ENCODE data around the gene VCL.

VCL gene

DNA sequence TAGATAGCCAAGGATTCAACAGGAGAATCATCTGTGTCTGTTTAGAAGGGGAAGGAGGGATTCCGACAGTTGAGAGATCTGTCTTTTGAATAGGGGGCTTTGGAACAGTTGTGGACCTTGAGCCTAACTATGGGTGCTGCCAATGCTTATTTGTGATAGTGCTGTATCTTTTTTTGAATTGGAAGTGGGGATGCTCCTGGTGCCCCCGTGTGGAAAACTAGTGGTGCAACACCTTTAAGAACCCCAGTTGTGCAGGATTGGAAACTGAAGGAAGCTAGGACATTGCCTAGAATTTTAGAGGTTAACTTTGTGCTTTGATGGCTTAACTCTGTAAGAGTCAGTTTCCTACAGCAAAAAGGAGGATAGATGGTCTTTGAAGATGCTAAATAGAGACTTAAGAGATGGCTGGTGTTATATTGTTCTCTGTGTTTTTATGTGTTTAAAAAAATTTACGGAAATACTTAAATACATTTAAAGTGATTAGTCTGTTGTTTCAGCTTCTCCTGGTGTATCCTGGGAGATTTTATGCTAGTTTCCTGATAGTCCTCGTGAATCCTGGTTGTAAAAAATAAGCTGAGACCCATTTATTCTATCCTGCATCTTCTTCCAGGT, 83.4 kb downstream of the VCL start:
- Histone ChIP-seq H3K36me3 (ENCODE audit: low read length) (no peaks in the 10 kb centered on the region; the same call in 1 of the 2 replicates), H3K9me2 (replicated peaks; ENCODE audit: insufficient read depth, low read length) (no peaks in the 10 kb centered on the region), H3K9me3 (ENCODE audit: insufficient read depth, low read length) (no peaks in the 10 kb centered on the region), H3F3A (ENCODE audit: insufficient read depth) (no peaks in the 10 kb centered on the region), H3K9ac (ENCODE audit: low read length) (no peak overlapping the region), H3K4me3 (ENCODE audit: insufficient read depth, low read length, poor library complexity, severe bottlenecking) (no peak overlapping the region), H3K27ac (ENCODE audit: low read depth, low read length) (no peak overlapping the region), H3K27me3 (ENCODE audit: low read length) (no peaks in the 10 kb centered on the region), H2AFZ (ENCODE audit: low read depth, low read length, severe bottlenecking) (no peak overlapping the region), H3K79me2 (ENCODE audit: insufficient read depth, low read length) (no peaks in the 10 kb centered on the region), H4K20me1 (ENCODE audit: low read depth, low read length) (no peaks in the 10 kb centered on the region), H3K4me2 (ENCODE audit: low read depth, low read length, poor library complexity, severe bottlenecking) (no peak overlapping the region)
- no peak for TF ChIP-seq EZH2phosphoT487 (conservative IDR thresholded peaks at IDR 0.05; ENCODE audit: low read length)
- TF ChIP-seq, protein P1, sequence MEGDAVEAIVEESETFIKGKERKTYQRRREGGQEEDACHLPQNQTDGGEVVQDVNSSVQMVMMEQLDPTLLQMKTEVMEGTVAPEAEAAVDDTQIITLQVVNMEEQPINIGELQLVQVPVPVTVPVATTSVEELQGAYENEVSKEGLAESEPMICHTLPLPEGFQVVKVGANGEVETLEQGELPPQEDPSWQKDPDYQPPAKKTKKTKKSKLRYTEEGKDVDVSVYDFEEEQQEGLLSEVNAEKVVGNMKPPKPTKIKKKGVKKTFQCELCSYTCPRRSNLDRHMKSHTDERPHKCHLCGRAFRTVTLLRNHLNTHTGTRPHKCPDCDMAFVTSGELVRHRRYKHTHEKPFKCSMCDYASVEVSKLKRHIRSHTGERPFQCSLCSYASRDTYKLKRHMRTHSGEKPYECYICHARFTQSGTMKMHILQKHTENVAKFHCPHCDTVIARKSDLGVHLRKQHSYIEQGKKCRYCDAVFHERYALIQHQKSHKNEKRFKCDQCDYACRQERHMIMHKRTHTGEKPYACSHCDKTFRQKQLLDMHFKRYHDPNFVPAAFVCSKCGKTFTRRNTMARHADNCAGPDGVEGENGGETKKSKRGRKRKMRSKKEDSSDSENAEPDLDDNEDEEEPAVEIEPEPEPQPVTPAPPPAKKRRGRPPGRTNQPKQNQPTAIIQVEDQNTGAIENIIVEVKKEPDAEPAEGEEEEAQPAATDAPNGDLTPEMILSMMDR (IDR thresholded peaks at IDR 0.05; ENCODE audit: insufficient read depth, low read length, poor library complexity, severe bottlenecking) = peak; percentile 56

DNA sequence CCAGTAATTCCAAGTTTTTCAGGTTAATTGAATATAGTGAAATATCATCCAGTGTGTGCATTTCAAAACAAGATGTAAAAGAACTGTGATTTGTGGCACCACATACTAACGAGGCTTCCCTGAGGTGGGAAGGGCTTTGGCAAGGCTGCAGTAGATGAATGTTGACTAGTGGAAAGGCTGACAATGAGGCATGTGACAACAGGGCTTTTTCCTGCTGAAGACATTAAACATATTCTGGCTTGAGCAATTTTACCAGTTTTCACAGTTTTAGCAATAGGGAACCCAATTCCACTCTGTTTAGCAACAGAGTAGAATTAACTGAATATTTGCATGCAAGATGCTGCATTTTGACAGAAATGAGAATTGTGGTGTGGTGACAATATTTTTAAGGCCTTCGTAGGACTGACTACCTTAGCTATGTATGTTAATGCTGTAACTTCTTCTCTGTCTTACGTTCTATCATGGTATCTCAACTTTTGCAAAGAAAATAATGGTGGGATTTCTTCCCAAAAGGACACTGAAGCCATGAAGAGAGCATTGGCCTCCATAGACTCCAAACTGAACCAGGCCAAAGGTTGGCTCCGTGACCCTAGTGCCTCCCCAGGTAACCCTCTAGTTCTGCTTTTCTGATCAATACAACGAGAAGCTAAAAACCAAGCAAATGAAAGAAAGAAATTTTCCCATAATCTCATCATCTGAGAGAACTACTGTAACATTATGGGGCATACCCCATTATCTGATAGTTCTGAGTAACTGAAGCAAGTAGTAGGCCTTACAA, 84.2 kb downstream of the VCL start:
- Histone ChIP-seq H3K4me2 (ENCODE audit: low read depth, low read length, poor library complexity, severe bottlenecking) (no peak overlapping the region), H3K27me3 (ENCODE audit: low read length) (no peaks in the 10 kb centered on the region), H3K9me3 (ENCODE audit: insufficient read depth, low read length) (no peaks in the 10 kb centered on the region), H3K4me3 (ENCODE audit: insufficient read depth, low read length, poor library complexity, severe bottlenecking) (no peak overlapping the region), H4K20me1 (ENCODE audit: low read depth, low read length) (no peaks in the 10 kb centered on the region), H3K9ac (ENCODE audit: low read length) (no peak overlapping the region), H3K27ac (ENCODE audit: low read depth, low read length) (no peak overlapping the region), H3K36me3 (ENCODE audit: low read length) (peaks cover 2% of the 10 kb centered on the region; the same call in 1 of the 2 replicates), H3F3A (ENCODE audit: insufficient read depth) (no peaks in the 10 kb centered on the region), H3K79me2 (ENCODE audit: insufficient read depth, low read length) (no peaks in the 10 kb centered on the region), H3K9me2 (replicated peaks; ENCODE audit: insufficient read depth, low read length) (no peaks in the 10 kb centered on the region), H2AFZ (ENCODE audit: low read depth, low read length, severe bottlenecking) (no peak overlapping the region)
- TF ChIP-seq, protein P1 (IDR thresholded peaks at IDR 0.05; ENCODE audit: insufficient read depth, low read length, poor library complexity, severe bottlenecking) = no peak
- TF ChIP-seq EZH2phosphoT487 (conservative IDR thresholded peaks at IDR 0.05; ENCODE audit: low read length) = no peak

- Histone ChIP-seq H2AFZ (ENCODE audit: low read depth, low read length, severe bottlenecking) (no peak overlapping the region), H4K20me1 (ENCODE audit: low read depth, low read length) (no peaks in the 10 kb centered on the region), H3K9ac (ENCODE audit: low read length) (no peak overlapping the region), H3K9me3 (ENCODE audit: insufficient read depth, low read length) (no peaks in the 10 kb centered on the region), H3K4me2 (ENCODE audit: low read depth, low read length, poor library complexity, severe bottlenecking) (no peak overlapping the region), H3K9me2 (replicated peaks; ENCODE audit: insufficient read depth, low read length) (no peaks in the 10 kb centered on the region), H3K27ac (ENCODE audit: low read depth, low read length) (no peak overlapping the region), H3F3A (ENCODE audit: insufficient read depth) (no peaks in the 10 kb centered on the region), H3K79me2 (ENCODE audit: insufficient read depth, low read length) (no peaks in the 10 kb centered on the region), H3K4me3 (ENCODE audit: insufficient read depth, low read length, poor library complexity, severe bottlenecking) (no peak overlapping the region), H3K27me3 (ENCODE audit: low read length) (no peaks in the 10 kb centered on the region), H3K36me3 (ENCODE audit: low read length) (peaks cover 2% of the 10 kb centered on the region; the same call in 1 of the 2 replicates)
- no peak for TF ChIP-seq EZH2phosphoT487 (conservative IDR thresholded peaks at IDR 0.05; ENCODE audit: low read length)
- TF ChIP-seq, protein P1 (IDR thresholded peaks at IDR 0.05; ENCODE audit: insufficient read depth, low read length, poor library complexity, severe bottlenecking) = no peak
These were observed 85.4 kb downstream of the VCL start for GRCh38 chr10:74083304-74083703.
